OCI-LY7 (cell line): Measurements from ENCODE around the gene UCK1. TPM values are rescaled to one million over a fixed set of nuclear protein-coding genes. Genes with fewer than 3 reads are reported as not detected.

Experiments used
- BruUV-seq: library from RNA; stranded (reverse); fragments of 400-500 nt; replicated peaks from 2 replicates; lab custom pipeline; 2021; lab: Mats Ljungman, UMichigan
- CTCF ChIA-PET: fragments of 300-600 bp; sonication (Branson Sonifier 250); formaldehyde crosslinking; loops from one replicate; lab custom pipeline; 2022; ENCODE audit warnings: antibody characterized with exemption; ENCODE audit not compliant: unreplicated experiment; lab: Charles Lee
- POLR2A ChIA-PET: fragments of 300-600 bp; sonication (Branson Sonifier 250); formaldehyde crosslinking; loops from one replicate; lab custom pipeline; 2022; ENCODE audit warnings: antibody characterized with exemption; lab: Charles Lee
- DNase-seq: peaks from one replicate; pipeline ENCODE4 v3.0.0-alpha.2; 2015; ENCODE audit warnings: low spot score
- H2AFZ ChIP-seq: fragments of 200-600 bp; sonication (generic), shearing (Covaris generic); 2 replicates; pipeline ENCODE4 v1.6.1; 2014; ENCODE audit warnings: mild to moderate bottlenecking, antibody characterized with exemption, low read length, moderate library complexity
- H3K27ac ChIP-seq: fragments of 200-600 bp; sonication (generic); 2 replicates; pipeline ENCODE4 v1.5.1; 2014; ENCODE audit warnings: mixed run types, low read depth, mild to moderate bottlenecking, moderate library complexity, low read length, inconsistent platforms; ENCODE audit not compliant: poor library complexity, severe bottlenecking
- H3K36me3 ChIP-seq: fragments of 200-600 bp; sonication (generic); 2 replicates; pipeline ENCODE4 v1.6.1; 2014; ENCODE audit warnings: mild to moderate bottlenecking, antibody characterized with exemption, low read length, moderate library complexity, mixed read lengths; ENCODE audit not compliant: insufficient read depth
- H3K4me1 ChIP-seq: fragments of 200-600 bp; sonication (generic); 2 replicates; pipeline ENCODE4 v1.5.1; 2014; ENCODE audit warnings: mild to moderate bottlenecking, low read length; ENCODE audit not compliant: insufficient read depth, poor library complexity, severe bottlenecking
- H3K4me2 ChIP-seq: fragments of 200-600 bp; sonication (generic); 2 replicates; pipeline ENCODE4 v1.6.1; 2014; ENCODE audit warnings: mild to moderate bottlenecking, low read length
- H3K4me3 ChIP-seq: fragments of 200-600 bp; sonication (generic); 2 replicates; pipeline ENCODE4 v1.5.1; 2014; ENCODE audit warnings: mild to moderate bottlenecking, low read depth, low read length; ENCODE audit not compliant: poor library complexity, severe bottlenecking
- H3K79me2 ChIP-seq: fragments of 200-600 bp; sonication (generic); 2 replicates; pipeline ENCODE4 v1.6.1; 2016; ENCODE audit warnings: low read depth, mild to moderate bottlenecking, low read length, moderate library complexity, mixed read lengths; ENCODE audit not compliant: insufficient read depth
- H3K9me2 ChIP-seq: fragments of 200-600 bp; sonication (generic); 2 replicates; pipeline ENCODE4 v1.6.1; 2016; ENCODE audit warnings: mild to moderate bottlenecking, low read length, mixed read lengths; ENCODE audit not compliant: insufficient read depth
- H3K9me3 ChIP-seq: fragments of 200-600 bp; sonication (generic); 2 replicates; pipeline ENCODE4 v1.6.1; 2014; ENCODE audit warnings: mild to moderate bottlenecking, mixed run types, low read length, mixed read lengths
- H4K20me1 ChIP-seq: fragments of 200-600 bp; sonication (generic); 2 replicates; pipeline ENCODE4 v1.6.1; 2014; ENCODE audit warnings: mild to moderate bottlenecking, antibody characterized with exemption, low read length, moderate library complexity, mixed read lengths; ENCODE audit not compliant: insufficient read depth
- EZH2phosphoT487 ChIP-seq: fragments of 200-600 bp; sonication (generic); IDR thresholded peaks from 2 replicates; pipeline ENCODE4 v1.6.1; 2018; ENCODE audit warnings: low read depth, borderline replicate concordance, mild to moderate bottlenecking, mixed run types, antibody characterized with exemption, low read length, moderate library complexity, mixed read lengths
- intact Hi-C: fragments of 100-400 bp; cut with micrococcal nuclease; formaldehyde crosslinking; loops from one replicate; pipeline ENCODE4 v1.10.0; 2022; ENCODE audit not compliant: unreplicated experiment
- total RNA-seq, 2 experiments: library from RNA; depleted of rRNA in 1 of 2; stranded (reverse); fragments of >200 nt in 1 of 2; shearing (Covaris generic) in 1 of 2; gene quantifications; 2 replicates each; pipeline ENCODE4 v1.2.3, GENCODE V29; 2014 to 2022
- TF ChIP-seq, protein P1 (sequence below): fragments of 200-600 bp; sonication (generic); conservative IDR thresholded peaks from 2 replicates; pipeline ENCODE4 v1.5.1; 2014; ENCODE audit warnings: mild to moderate bottlenecking, antibody characterized with exemption, low read length, moderate library complexity, mixed read lengths

Gene UCK1
- total RNA-seq, 2 experiments from 2014 or later: 25.9 to 29.0 TPM

- Histone ChIP-seq H3K4me3 (no peak overlapping the region), H3K36me3 (peaks cover 72% of the 10 kb centered on the region), H3K9me3 (no peaks in the 10 kb centered on the region), H3K4me2 (no peak overlapping the region), H3K9me2 (no peaks in the 10 kb centered on the region), H4K20me1 (no peaks in the 10 kb centered on the region), H3K79me2 (no peaks in the 10 kb centered on the region), H3K4me1 (no peaks in the 10 kb centered on the region), H2AFZ (no peak overlapping the region), H3K27ac (no peak overlapping the region)
- ChIA-PET POLR2A (interaction anchor here (0.6 kb wide), 1 partner anchor 54 kb away, joined by 4 read pairs; no protein-coding TSS in a partner anchor), CTCF (no interaction called here)
- no peak for DNase-seq
- BruUV-seq: no TSS peak
- intact Hi-C loops: no loop called here
- TF ChIP-seq EZH2phosphoT487: no peak
- TF ChIP-seq, protein P1, sequence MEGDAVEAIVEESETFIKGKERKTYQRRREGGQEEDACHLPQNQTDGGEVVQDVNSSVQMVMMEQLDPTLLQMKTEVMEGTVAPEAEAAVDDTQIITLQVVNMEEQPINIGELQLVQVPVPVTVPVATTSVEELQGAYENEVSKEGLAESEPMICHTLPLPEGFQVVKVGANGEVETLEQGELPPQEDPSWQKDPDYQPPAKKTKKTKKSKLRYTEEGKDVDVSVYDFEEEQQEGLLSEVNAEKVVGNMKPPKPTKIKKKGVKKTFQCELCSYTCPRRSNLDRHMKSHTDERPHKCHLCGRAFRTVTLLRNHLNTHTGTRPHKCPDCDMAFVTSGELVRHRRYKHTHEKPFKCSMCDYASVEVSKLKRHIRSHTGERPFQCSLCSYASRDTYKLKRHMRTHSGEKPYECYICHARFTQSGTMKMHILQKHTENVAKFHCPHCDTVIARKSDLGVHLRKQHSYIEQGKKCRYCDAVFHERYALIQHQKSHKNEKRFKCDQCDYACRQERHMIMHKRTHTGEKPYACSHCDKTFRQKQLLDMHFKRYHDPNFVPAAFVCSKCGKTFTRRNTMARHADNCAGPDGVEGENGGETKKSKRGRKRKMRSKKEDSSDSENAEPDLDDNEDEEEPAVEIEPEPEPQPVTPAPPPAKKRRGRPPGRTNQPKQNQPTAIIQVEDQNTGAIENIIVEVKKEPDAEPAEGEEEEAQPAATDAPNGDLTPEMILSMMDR: no peak
Observed at GRCh38 chr9:131499254-131499767, 31.8 kb downstream of the UCK1 start.

- H3K4me1 ChIP-seq: no peaks in the 10 kb centered on the region
- ChIA-PET POLR2A (no interaction called here), CTCF (no interaction called here)
- peaks cover 96% of the 10 kb centered on the region for H3K36me3 ChIP-seq
- TF ChIP-seq, protein P1: no peak
- no peak for TF ChIP-seq EZH2phosphoT487
- BruUV-seq: no TSS peak
- H3K9me3 ChIP-seq: no peaks in the 10 kb centered on the region
- H3K79me2 ChIP-seq: no peaks in the 10 kb centered on the region
- H2AFZ ChIP-seq: no peak overlapping the region
- H3K9me2 ChIP-seq: no peaks in the 10 kb centered on the region
- no peak for DNase-seq
- no peak overlapping the region for H3K4me2 ChIP-seq
- intact Hi-C loops: no loop called here
- no peaks in the 10 kb centered on the region for H4K20me1 ChIP-seq
- H3K4me3 ChIP-seq: no peak overlapping the region
- no peak overlapping the region for H3K27ac ChIP-seq
Observed at GRCh38 chr9:131496844-131497405, 34.1 kb downstream of the UCK1 start.

- H3K79me2 ChIP-seq: no peaks in the 10 kb centered on the region
- no peak for TF ChIP-seq EZH2phosphoT487
- TF ChIP-seq, protein P1: no peak
- H3K9me2 ChIP-seq: no peaks in the 10 kb centered on the region
- intact Hi-C loops: no loop called here
- H3K27ac ChIP-seq: no peak overlapping the region
- no peak overlapping the region for H2AFZ ChIP-seq
- no peak for DNase-seq
- no peak overlapping the region for H3K4me3 ChIP-seq
- ChIA-PET POLR2A (no interaction called here), CTCF (no interaction called here)
- no peaks in the 10 kb centered on the region for H4K20me1 ChIP-seq
- no peak overlapping the region for H3K4me2 ChIP-seq
- H3K36me3 ChIP-seq: peaks cover 100% of the 10 kb centered on the region
- H3K4me1 ChIP-seq: no peaks in the 10 kb centered on the region
- H3K9me3 ChIP-seq: no peaks in the 10 kb centered on the region
- BruUV-seq: no TSS peak
Observed at GRCh38 chr9:131495785-131496184, 35.3 kb downstream of the UCK1 start.
